DND-41 (cell line): ENCODE data around the gene TESPA1.

Experiments used
- EZH2 ChIP-seq: IDR thresholded peaks from 3 replicates; pipeline ENCODE4 v1.6.1; 2012; ENCODE audit warnings: borderline replicate concordance, low read depth, mild to moderate bottlenecking, moderate library complexity, low read length, inconsistent platforms; ENCODE audit not compliant: severe bottlenecking
- TF ChIP-seq, protein P1 (sequence below): IDR thresholded peaks from 2 replicates; pipeline ENCODE4 v1.5.1; 2012; ENCODE audit warnings: borderline replicate concordance, low read length, moderate library complexity, mild to moderate bottlenecking; ENCODE audit not compliant: poor library complexity, severe bottlenecking; ENCODE audit errors: extremely low read depth

DNA sequence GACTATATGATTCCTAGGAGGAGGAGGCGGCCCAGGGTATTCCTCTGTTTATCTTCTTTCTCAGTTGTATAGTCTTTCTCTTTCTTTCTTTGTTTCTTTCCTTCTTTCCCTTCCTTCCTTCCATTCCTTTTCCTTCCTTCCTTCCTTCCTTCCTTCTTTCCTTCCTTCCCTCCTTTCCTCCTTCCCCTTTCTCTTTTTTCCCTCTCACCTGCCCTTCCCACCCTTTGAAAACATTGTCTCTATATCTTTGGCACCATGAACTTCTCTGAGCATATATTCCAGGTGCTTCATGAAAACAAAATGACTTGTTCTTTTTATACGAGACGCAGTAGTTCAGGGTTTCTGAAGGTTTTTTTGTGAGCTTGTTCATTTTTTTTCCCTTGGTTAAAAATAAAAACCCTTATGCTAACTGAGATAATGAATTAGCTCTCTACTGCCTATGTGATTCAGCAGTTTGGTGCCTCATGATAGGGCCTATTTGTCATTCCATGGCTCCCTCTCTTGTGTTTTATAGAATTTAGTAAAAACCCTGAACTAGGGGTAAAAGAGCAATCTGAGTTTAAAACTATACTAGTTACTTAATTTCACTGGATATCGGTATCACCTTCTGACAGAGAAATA is 3.2 kb upstream of the TESPA1 start:
- TF ChIP-seq, protein P1, sequence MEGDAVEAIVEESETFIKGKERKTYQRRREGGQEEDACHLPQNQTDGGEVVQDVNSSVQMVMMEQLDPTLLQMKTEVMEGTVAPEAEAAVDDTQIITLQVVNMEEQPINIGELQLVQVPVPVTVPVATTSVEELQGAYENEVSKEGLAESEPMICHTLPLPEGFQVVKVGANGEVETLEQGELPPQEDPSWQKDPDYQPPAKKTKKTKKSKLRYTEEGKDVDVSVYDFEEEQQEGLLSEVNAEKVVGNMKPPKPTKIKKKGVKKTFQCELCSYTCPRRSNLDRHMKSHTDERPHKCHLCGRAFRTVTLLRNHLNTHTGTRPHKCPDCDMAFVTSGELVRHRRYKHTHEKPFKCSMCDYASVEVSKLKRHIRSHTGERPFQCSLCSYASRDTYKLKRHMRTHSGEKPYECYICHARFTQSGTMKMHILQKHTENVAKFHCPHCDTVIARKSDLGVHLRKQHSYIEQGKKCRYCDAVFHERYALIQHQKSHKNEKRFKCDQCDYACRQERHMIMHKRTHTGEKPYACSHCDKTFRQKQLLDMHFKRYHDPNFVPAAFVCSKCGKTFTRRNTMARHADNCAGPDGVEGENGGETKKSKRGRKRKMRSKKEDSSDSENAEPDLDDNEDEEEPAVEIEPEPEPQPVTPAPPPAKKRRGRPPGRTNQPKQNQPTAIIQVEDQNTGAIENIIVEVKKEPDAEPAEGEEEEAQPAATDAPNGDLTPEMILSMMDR: no peak
- no peak for TF ChIP-seq EZH2
